ENCODE data around the gene NBDY. TPM values are rescaled to one million over a fixed set of nuclear protein-coding genes. Genes with fewer than 3 reads are reported as not detected.

NBDY gene, protein sequence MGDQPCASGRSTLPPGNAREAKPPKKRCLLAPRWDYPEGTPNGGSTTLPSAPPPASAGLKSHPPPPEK
- 48.7 to 59.8 TPM (median 53.0 TPM) in 5 replicates for total RNA-seq (2022; extraction: Qiagen RNA extraction)

DNA sequence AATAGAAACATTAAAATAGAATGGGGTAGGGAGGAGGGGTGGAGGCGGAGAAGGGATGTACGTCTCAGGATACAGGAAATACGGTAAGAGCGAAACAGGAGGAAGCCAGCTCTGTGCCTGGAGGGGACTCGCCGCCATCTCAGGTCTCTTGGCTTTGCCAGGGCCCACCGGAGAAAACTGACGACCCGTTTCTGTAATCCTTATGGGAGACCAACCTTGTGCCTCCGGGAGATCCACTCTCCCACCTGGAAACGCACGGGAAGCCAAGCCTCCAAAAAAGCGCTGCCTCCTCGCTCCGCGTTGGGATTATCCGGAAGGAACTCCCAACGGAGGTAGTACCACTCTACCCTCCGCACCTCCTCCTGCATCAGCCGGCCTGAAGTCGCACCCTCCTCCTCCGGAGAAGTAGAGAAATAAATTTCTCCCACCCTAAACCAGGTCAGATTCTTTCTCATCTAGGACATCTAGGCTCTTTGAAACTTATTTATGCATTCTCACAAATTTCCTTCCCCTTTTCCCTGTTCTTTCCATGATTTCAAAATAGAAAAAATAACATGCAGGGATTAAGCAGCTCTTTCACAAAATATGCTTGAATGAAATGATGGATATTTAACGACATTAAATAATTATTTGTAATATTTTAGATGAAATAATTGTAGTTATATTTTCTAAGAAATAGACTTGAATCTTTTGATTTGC, at the start of gene NBDY:
Gene NBDY, plus strand, starts transcription at position 92 of the 699 bp plus-strand sequence. Its CDS starts 111 bp downstream, at position 203.

Other genes with a start within 250 kb of the NBDY start
- gene UBQLN2, start 165.6 kb upstream of the NBDY start, total RNA-seq (2022; extraction: Qiagen RNA extraction): 20.4 to 23.1 TPM (median 21.4 TPM) in 5 replicates